Motor neuron (in vitro differentiated cells): ENCODE results near the gene OR2Y1. TPM values are rescaled to one million over a fixed set of nuclear protein-coding genes. Genes with fewer than 3 reads are reported as not detected.
"Not testable (repeated sequence)": the region's sequence is repeated elsewhere in the genome, so short reads cannot be mapped to it uniquely, and the experiment has no call there.

Experiments
- ATAC-seq, 8 experiments: fragments of 200-7000 bp; cut with Tn5 transposase; replicated peaks in 6 of 8; 2 replicates each; pipeline ENCODE4 v1.8.0; 2021; ENCODE audit warnings: mild to moderate bottlenecking in 8 of 8, moderate library complexity in 8 of 8
- H3K27ac ChIP-seq, 2 donors: fragments of 250-450 bp; sonication (Bioruptor Pico); 2 replicates each; pipeline ENCODE4 v1.9.0; 2021; ENCODE audit warnings: antibody characterized with exemption in 2 of 2, mild to moderate bottlenecking in 2 of 2, moderate library complexity in 1 of 2
- H3K4me1 ChIP-seq, 2 donors: fragments of 250-450 bp; sonication (Bioruptor Pico); replicated peaks in 1 of 2; 2 replicates each; pipeline ENCODE4 v1.6.1; 2021; ENCODE audit warnings: antibody characterized with exemption in 2 of 2, mild to moderate bottlenecking in 2 of 2, moderate library complexity in 1 of 2
- H3K4me3 ChIP-seq, 5 donors: fragments of 250-450 bp; sonication (Bioruptor Pico); 2 replicates each; pipeline ENCODE4 v1.9.0; 2021; ENCODE audit warnings: antibody characterized with exemption in 5 of 5, mild to moderate bottlenecking in 5 of 5, moderate library complexity in 4 of 5
- WGBS, 10 experiments: fragments of 450-650 bp; shearing (Covaris generic); methylation state at CpG; one replicate each; pipeline ENCODE4 v1.0.0; 2022; 5-methylcytosine and 5-hydroxymethylcytosine counted together
- in situ Hi-C, 9 experiments: fragments of 400-800 bp; cut with MboI; loops; one replicate each; pipeline ENCODE4 v1.15.0; 2021; ENCODE audit warnings: low sequenced_read_pairs in 9 of 9, low pct_unique_long_range_greater_than_20kb in 2 of 9; ENCODE audit not compliant: unreplicated experiment in 9 of 9
- total RNA-seq, 8 experiments: library from RNA; unstranded; fragments of 300-600 nt; gene quantifications; 2 replicates each; pipeline versions ENCODE4 v1.2.3 to v1.2.4, GENCODE V29; 2022

The OR2Y1 gene
- total RNA-seq, 8 experiments from 2014 or later = 0.27 to 0.76 (median 0.56) TPM; not detected in 5

- 74 to 100% (median 88%) methylated on average over 1 to 9 of the region's 9 CpGs; no CpG with 5 or more reads in 2 of the 10 experiments for whole genome bisulfite sequencing, 10 experiments
- no peak for ATAC-seq
- Histone ChIP-seq H3K4me1 (no peaks in the 10 kb centered on the region), H3K4me3 (no peak overlapping the region), H3K27ac (no peak overlapping the region)
- in situ Hi-C loops = no loop called here
Observed at GRCh38 chr5:180720486-180720885, 19.4 kb downstream of the OR2Y1 start.

DNA sequence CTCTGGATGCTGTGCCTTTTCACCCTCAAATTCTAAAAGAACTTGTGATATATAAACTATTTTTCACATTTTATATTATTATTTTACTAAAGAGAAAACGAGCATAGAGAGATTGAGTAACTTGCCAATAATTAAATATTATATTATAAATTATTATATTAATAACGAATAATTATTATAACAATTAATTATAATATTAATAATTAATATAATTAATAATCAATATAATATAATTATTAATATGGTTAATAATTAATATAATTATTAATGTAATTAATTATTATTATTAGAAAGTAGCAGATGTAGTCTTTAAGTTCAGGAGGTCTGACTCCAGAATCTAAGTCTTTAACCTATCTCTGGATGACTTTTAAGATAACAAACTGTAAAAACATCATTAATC is 20.1 kb downstream of the OR2Y1 start:
- ATAC-seq = no peak
- in situ Hi-C loops = no loop called here
- WGBS, 10 experiments = 5 to 68% (median 35%) methylated on average over 1 to 2 of the region's 2 CpGs
- Histone ChIP-seq H3K27ac (no peak overlapping the region), H3K4me1 (no peaks in the 10 kb centered on the region), H3K4me3 (no peak overlapping the region)

DNA sequence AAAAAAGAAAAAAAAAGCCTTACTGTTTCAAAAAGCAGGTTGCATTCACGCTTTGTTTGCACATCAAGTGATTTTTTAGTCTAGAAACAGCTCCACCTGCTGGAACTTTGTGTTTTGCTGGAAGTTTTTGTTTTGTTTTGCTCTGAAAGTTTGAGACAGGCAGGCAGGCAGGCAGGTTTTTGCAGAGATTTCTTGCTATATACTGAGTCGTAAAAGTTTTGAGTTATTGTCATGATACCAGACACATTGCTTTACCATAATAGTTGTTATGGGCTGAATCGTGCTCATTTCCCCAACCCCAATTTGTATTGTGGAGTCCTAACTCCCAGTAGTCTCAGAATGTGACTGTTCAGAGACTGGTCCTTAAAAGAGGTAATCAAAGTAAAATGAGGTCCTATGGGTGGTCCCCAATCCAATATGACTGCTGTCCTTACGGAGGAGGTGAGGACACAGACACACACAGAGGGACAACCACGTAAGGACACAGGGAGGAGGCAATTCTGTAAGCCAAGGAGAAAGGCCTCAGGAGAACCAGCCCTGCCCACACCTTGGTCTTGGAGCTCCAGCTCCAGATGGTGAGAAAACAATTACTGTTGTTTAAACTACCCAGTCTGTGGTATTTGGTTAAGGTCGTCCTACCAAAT is 20.9 kb downstream of the OR2Y1 start:
- H3K4me1 ChIP-seq = no peaks in the 10 kb centered on the region
- 5 to 50% (median 26%) methylated on average over 2 to 6 of the region's 6 CpGs for WGBS, 10 experiments
- peak in 1 of 8 experiments; percentile 40 for ATAC-seq
- H3K4me3 ChIP-seq = no peak overlapping the region
- in situ Hi-C loops = no loop called here
- no peak overlapping the region for H3K27ac ChIP-seq

GRCh38 chr5:180717989-180718388 is 21.9 kb downstream of the OR2Y1 start:
- Histone ChIP-seq H3K4me3 (no peak overlapping the region), H3K27ac (no peak overlapping the region), H3K4me1 (no peaks in the 10 kb centered on the region)
- 0 to 63% (median 43%) methylated on average over 1 of the region's 1 CpG; no CpG with 5 or more reads in 7 of the 10 experiments for WGBS, 10 experiments
- in situ Hi-C loops = no loop called here
- no peak for ATAC-seq

- no peak overlapping the region for H3K4me3 ChIP-seq
- in situ Hi-C loops = no loop called here
- peak in 1 of 8 experiments; percentile 28 for ATAC-seq
- 17 to 89% (median 43%) methylated on average over 1 to 2 of the region's 2 CpGs; no CpG with 5 or more reads in 3 of the 10 experiments for WGBS, 10 experiments
- H3K27ac ChIP-seq = no peak overlapping the region
- H3K4me1 ChIP-seq = peaks cover 0 to 3% of the 10 kb centered on the region in 2 donors
Observed at GRCh38 chr5:180704362-180704761, 35.5 kb downstream of the OR2Y1 start.

GRCh38 chr5:180703912-180704311 is 35.9 kb downstream of the OR2Y1 start:
- ATAC-seq = no peak
- Histone ChIP-seq H3K4me3 (no peak overlapping the region), H3K4me1 (peaks cover 0 to 3% of the 10 kb centered on the region in 2 donors), H3K27ac (no peak overlapping the region)
- WGBS, 10 experiments = 18 to 92% (median 64%) methylated on average over 2 to 7 of the region's 7 CpGs
- in situ Hi-C loops = no loop called here

GRCh38 chr5:180703371-180703770 is 36.5 kb downstream of the OR2Y1 start:
- WGBS, 10 experiments = 80 to 100% (median 100%) methylated on average over 1 of the region's 2 CpGs; no CpG with 5 or more reads in 7 of the 10 experiments
- in situ Hi-C loops, H3K27ac ChIP-seq, H3K4me3 ChIP-seq, H3K4me1 ChIP-seq, ATAC-seq: not testable (repeated sequence)

DNA sequence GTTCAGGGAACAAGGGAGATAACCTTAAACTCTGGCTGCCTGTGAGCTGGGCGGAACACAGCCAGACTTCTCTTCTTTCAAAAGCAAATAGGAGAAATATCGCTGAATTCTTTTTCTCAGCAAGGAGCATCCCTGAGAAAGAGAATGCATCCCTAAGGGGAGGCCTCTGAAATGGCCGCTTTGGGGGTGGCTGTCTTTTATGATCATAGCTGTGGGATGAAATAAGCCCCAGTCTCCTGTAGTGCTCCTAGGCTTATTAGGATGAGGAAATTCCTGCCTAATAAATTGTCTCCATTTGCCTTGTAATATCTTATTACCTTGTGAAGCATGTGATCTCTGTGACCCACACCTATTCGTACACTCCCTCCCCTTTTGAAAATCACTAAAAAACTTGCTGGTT is 39.4 kb downstream of the OR2Y1 start:
- ATAC-seq, in situ Hi-C loops, H3K4me1 ChIP-seq, H3K4me3 ChIP-seq, H3K27ac ChIP-seq: not testable (repeated sequence)
- WGBS, 10 experiments = 51 to 86% (median 73%) methylated on average over 1 to 3 of the region's 4 CpGs; no CpG with 5 or more reads in 5 of the 10 experiments

DNA sequence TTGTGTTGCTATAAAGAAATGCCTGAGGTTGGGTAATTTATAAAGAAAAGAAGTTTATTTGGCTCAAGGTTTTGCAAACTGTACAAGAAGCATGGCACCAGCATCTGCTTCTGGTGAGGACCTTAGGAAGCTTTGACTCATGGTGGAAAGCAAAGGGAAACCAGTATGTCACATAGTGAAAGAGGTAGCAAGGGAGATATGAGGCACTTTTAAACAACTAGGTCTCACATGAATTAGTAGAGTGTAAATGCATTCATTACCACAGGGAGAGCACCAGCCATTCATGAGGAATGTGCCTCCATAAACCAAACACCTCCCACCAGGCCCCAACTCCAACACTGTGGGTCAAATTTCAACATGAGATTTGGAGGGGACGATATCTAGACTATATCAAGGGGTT is 40.8 kb downstream of the OR2Y1 start:
- Histone ChIP-seq H3K4me1 (no peaks in the 10 kb centered on the region), H3K27ac (no peak overlapping the region), H3K4me3 (no peak overlapping the region)
- in situ Hi-C loops = no loop called here
- 0 to 100% (median 67%) methylated on average over 1 of the region's 1 CpG; no CpG with 5 or more reads in 4 of the 10 experiments for WGBS, 10 experiments
- no peak for ATAC-seq

- no peak overlapping the region for H3K27ac ChIP-seq
- in situ Hi-C loops = no loop called here
- 0 to 100% (median 43%) methylated on average over 1 of the region's 1 CpG; no CpG with 5 or more reads in 2 of the 10 experiments for WGBS, 10 experiments
- no peaks in the 10 kb centered on the region for H3K4me1 ChIP-seq
- H3K4me3 ChIP-seq = no peak overlapping the region
- ATAC-seq = no peak
Observed at GRCh38 chr5:180696116-180696515, 43.7 kb downstream of the OR2Y1 start.

DNA sequence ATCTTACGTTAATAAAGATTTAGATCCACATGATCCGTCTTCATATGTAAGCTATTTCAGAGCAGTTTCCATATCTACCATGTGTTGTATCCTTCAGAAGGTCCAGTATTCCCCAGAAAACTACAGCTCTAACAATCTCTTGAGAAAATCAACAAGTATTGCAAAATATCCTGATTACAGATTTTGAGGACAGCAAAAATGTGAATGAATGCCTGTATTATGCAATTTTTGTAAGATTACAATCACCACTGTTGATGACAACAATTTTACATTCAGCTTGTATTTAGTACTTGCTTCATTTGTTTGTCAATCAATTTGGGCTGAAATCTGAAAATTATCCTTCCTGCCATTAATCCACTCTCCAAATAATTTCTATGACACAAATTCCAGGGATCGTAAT is 47.4 kb downstream of the OR2Y1 start:
- Histone ChIP-seq H3K4me1 (no peaks in the 10 kb centered on the region), H3K27ac (no peak overlapping the region), H3K4me3 (no peak overlapping the region)
- no peak for ATAC-seq
- 4 to 100% (median 52%) methylated on average over 1 to 3 of the region's 3 CpGs for whole genome bisulfite sequencing, 10 experiments
- in situ Hi-C loops = no loop called here

GRCh38 chr5:180691046-180691445 is 48.8 kb downstream of the OR2Y1 start:
- WGBS, 10 experiments = 17 to 92% (median 60%) methylated on average over 1 to 5 of the region's 6 CpGs; no CpG with 5 or more reads in 1 of the 10 experiments
- Histone ChIP-seq H3K4me1 (no peaks in the 10 kb centered on the region), H3K4me3 (no peak overlapping the region), H3K27ac (no peak overlapping the region)
- ATAC-seq = no peak
- in situ Hi-C loops = no loop called here

DNA sequence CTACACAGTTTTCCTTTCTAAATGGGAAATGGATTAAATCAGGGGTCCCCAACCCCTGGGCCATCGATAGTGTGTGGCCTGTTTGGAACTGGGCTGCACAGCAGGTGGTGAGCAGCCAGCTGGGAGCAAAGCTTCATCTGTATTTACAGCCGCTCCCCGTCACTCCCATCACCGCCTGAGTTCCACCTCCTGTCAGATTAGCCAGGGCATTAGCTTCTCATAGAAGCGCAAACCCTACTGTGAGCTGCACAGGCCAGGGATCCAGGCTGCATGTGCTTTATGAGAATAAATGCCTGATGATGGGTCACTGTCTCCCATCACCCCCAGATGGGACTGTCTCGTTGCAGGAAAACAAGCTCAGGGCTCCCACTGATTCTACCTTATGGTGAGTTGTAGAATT is 49.3 kb downstream of the OR2Y1 start:
- no peaks in the 10 kb centered on the region for H3K4me1 ChIP-seq
- no peak overlapping the region for H3K4me3 ChIP-seq
- whole genome bisulfite sequencing, 10 experiments = 17 to 100% (median 56%) methylated on average over 1 to 4 of the region's 6 CpGs; no CpG with 5 or more reads in 5 of the 10 experiments
- ATAC-seq = no peak
- H3K27ac ChIP-seq = no peak overlapping the region
- in situ Hi-C loops = no loop called here

DNA sequence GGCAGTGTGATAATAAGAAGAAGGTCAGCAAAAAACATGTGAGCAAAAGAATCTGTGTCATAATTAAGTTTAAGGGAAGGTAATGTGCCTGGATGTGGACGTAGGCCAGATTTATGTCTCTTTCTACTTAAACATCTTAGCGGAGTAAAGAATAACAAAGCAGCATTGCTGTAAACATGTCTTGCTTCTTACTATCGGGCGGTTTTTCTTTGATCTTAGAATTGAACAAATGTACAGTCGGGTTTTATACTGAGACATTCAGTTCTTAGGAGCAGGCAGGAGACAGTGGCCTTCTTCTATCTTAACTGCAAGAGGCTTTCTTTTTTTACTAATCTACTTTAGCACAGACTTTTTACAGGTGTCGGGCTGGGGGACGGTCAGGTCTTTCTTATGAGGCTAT is 50.1 kb downstream of the OR2Y1 start:
- Histone ChIP-seq H3K4me1 (no peaks in the 10 kb centered on the region), H3K27ac (no peak overlapping the region), H3K4me3 (no peak overlapping the region)
- no peak for ATAC-seq
- WGBS, 10 experiments = 17 to 100% (median 65%) methylated on average over 2 to 5 of the region's 7 CpGs; no CpG with 5 or more reads in 2 of the 10 experiments
- in situ Hi-C loops = no loop called here
